ENCODE results near the gene ADGRL3. TPM values are rescaled to one million over a fixed set of nuclear protein-coding genes. Genes with fewer than 3 reads are reported as not detected.

Gene ADGRL3
- total RNA-seq, 4 donors from 2014 or later: 0.19 to 7.8 (median 1.3) TPM

- Histone ChIP-seq H3K4me3 (no peak overlapping the region), H3K9me3 (peaks cover 0 to 8% (median 3%) of the 10 kb centered on the region in 3 donors), H3K27me3 (no peaks in the 10 kb centered on the region), H3K4me1 (peaks cover 0 to 25% (median 0%) of the 10 kb centered on the region in 3 donors), H3K27ac (no peak overlapping the region), H3K36me3 (no peaks in the 10 kb centered on the region)
- 55 to 69% methylated on average over 1 of the region's 1 CpG for WGBS, 2 donors
- TF ChIP-seq CTCF (IDR thresholded peaks at IDR 0.05) (no peak), POLR2A (IDR thresholded peaks at IDR 0.05) (no peak)
- no peak for DNase-seq
- intact Hi-C loops (cut with DNase I): no loop called here
Observed at GRCh38 chr4:61320154-61320553, 120.0 kb downstream of the ADGRL3 start.

- DNase-seq: no peak
- Histone ChIP-seq H3K4me3 (no peak overlapping the region), H3K27ac (no peak overlapping the region), H3K36me3 (no peaks in the 10 kb centered on the region), H3K4me1 (peaks cover 0 to 25% (median 0%) of the 10 kb centered on the region in 3 donors), H3K27me3 (no peaks in the 10 kb centered on the region), H3K9me3 (peaks cover 0 to 8% (median 3%) of the 10 kb centered on the region in 3 donors)
- TF ChIP-seq CTCF (IDR thresholded peaks at IDR 0.05): no peak
- TF ChIP-seq POLR2A (IDR thresholded peaks at IDR 0.05): no peak
- 47 to 52% methylated on average over 1 of the region's 1 CpG for WGBS, 2 donors
- intact Hi-C loops (cut with DNase I): no loop called here
Observed at GRCh38 chr4:61320631-61321030, 120.5 kb downstream of the ADGRL3 start.

- WGBS, 2 donors: 79 to 83% methylated on average over 4 of the region's 4 CpGs
- H3K27ac ChIP-seq: no peak overlapping the region
- no peaks in the 10 kb centered on the region for H3K9me3 ChIP-seq
- TF ChIP-seq CTCF (IDR thresholded peaks at IDR 0.05): no peak
- no peak for TF ChIP-seq POLR2A (IDR thresholded peaks at IDR 0.05)
- intact Hi-C loops (cut with DNase I): no loop called here
- no peaks in the 10 kb centered on the region for H3K36me3 ChIP-seq
- H3K4me3 ChIP-seq: no peak overlapping the region
- no peaks in the 10 kb centered on the region for H3K27me3 ChIP-seq
- H3K4me1 ChIP-seq: no peaks in the 10 kb centered on the region
- no peak for DNase-seq
Observed at GRCh38 chr4:61332693-61333092, 132.6 kb downstream of the ADGRL3 start.

GRCh38 chr4:61333490-61333889 lies 133.4 kb downstream of the ADGRL3 start:
- Histone ChIP-seq H3K36me3 (no peaks in the 10 kb centered on the region), H3K4me3 (no peak overlapping the region), H3K9me3 (no peaks in the 10 kb centered on the region), H3K27me3 (no peaks in the 10 kb centered on the region), H3K27ac (no peak overlapping the region), H3K4me1 (no peaks in the 10 kb centered on the region)
- no peak for TF ChIP-seq POLR2A (IDR thresholded peaks at IDR 0.05)
- TF ChIP-seq CTCF (IDR thresholded peaks at IDR 0.05): no peak
- no peak for DNase-seq
- WGBS, 2 donors: 63 to 83% methylated on average over 1 of the region's 1 CpG
- intact Hi-C loops (cut with DNase I): no loop called here

GRCh38 chr4:61335241-61335763 lies 135.2 kb downstream of the ADGRL3 start:
- intact Hi-C loops (cut with DNase I): no loop called here

More at GRCh38 chr4:61335241-61335763, 135.2 kb downstream of the ADGRL3 start:
- WGBS, 2 donors: 68 to 86% methylated on average over 3 of the region's 3 CpGs
- TF ChIP-seq CTCF (IDR thresholded peaks at IDR 0.05) (no peak), POLR2A (IDR thresholded peaks at IDR 0.05) (no peak)
- Histone ChIP-seq H3K4me1 (no peaks in the 10 kb centered on the region), H3K27me3 (no peaks in the 10 kb centered on the region), H3K4me3 (no peak overlapping the region), H3K9me3 (no peaks in the 10 kb centered on the region), H3K27ac (no peak overlapping the region), H3K36me3 (no peaks in the 10 kb centered on the region)
- no peak for DNase-seq
